ENCODE data around the gene PLK2. TPM values are rescaled to one million over a fixed set of nuclear protein-coding genes. Genes with fewer than 3 reads are reported as not detected.

PLK2 gene
- total RNA-seq, 1 experiment from 2014 or later, result 38.8 TPM

- H3K4me3 ChIP-seq, result peak overlapping the region; percentile 81
- H3K9me3 ChIP-seq (replicated peaks), result no peaks in the 10 kb centered on the region
- peak overlapping the region; percentile 86 for H3K27ac ChIP-seq
- peaks cover 12% of the 10 kb centered on the region for H3K4me1 ChIP-seq
- no peaks in the 10 kb centered on the region for H3K27me3 ChIP-seq
- H3K36me3 ChIP-seq, result peaks cover 41% of the 10 kb centered on the region
- peak; percentile 44 to 61 for DNase-seq
These were observed 512 bp downstream of the PLK2 start for GRCh38 chr5:58459146-58460001.

- peaks cover 47% of the 10 kb centered on the region for H3K36me3 ChIP-seq
- H3K27me3 ChIP-seq, result no peaks in the 10 kb centered on the region
- peak overlapping the region; percentile 81 for H3K4me3 ChIP-seq
- DNase-seq, result no peak
- peaks cover 12% of the 10 kb centered on the region for H3K4me1 ChIP-seq
- no peaks in the 10 kb centered on the region for H3K9me3 ChIP-seq (replicated peaks)
- H3K27ac ChIP-seq, result peak overlapping the region; percentile 86
These were observed 1.1 kb downstream of the PLK2 start for GRCh38 chr5:58458743-58459145.

- H3K4me1 ChIP-seq, result peaks cover 12% of the 10 kb centered on the region
- H3K9me3 ChIP-seq (replicated peaks), result no peaks in the 10 kb centered on the region
- DNase-seq, result no peak
- peak overlapping the region; percentile 81 for H3K4me3 ChIP-seq
- H3K36me3 ChIP-seq, result peaks cover 52% of the 10 kb centered on the region
- H3K27ac ChIP-seq, result no peak overlapping the region; the same call in 1 of the 2 replicates
- H3K27me3 ChIP-seq, result no peaks in the 10 kb centered on the region
These were observed 1.6 kb downstream of the PLK2 start for GRCh38 chr5:58458141-58458742.

- Histone ChIP-seq H3K27ac (no peak overlapping the region), H3K27me3 (no peaks in the 10 kb centered on the region), H3K4me1 (peaks cover 7% of the 10 kb centered on the region; the same call in 1 of the 2 replicates), H3K4me3 (peak overlapping the region; percentile 81; the same call in 1 of the 2 replicates), H3K9me3 (replicated peaks) (no peaks in the 10 kb centered on the region), H3K36me3 (peaks cover 64% of the 10 kb centered on the region)
- no peak for DNase-seq
These were observed 2.8 kb downstream of the PLK2 start for GRCh38 chr5:58457050-58457449.

GRCh38 chr5:58456486-58456885 lies 3.4 kb downstream of the PLK2 start:
- Histone ChIP-seq H3K27ac (no peak overlapping the region), H3K4me3 (no peak overlapping the region), H3K27me3 (no peaks in the 10 kb centered on the region), H3K9me3 (replicated peaks) (no peaks in the 10 kb centered on the region), H3K4me1 (0 out of 2 replicates have a peak, but pooled peaks cover 3% of the 10 kb centered on the region), H3K36me3 (peaks cover 66% of the 10 kb centered on the region)
- no peak for DNase-seq

GRCh38 chr5:58456026-58456425 lies 3.9 kb downstream of the PLK2 start:
- no peaks in the 10 kb centered on the region for H3K9me3 ChIP-seq (replicated peaks)
- H3K4me3 ChIP-seq, result no peak overlapping the region
- peaks cover 66% of the 10 kb centered on the region for H3K36me3 ChIP-seq
- H3K27ac ChIP-seq, result no peak overlapping the region
- no peaks in the 10 kb centered on the region for H3K27me3 ChIP-seq
- no peak for DNase-seq
- H3K4me1 ChIP-seq, result no peaks in the 10 kb centered on the region

- peaks cover 66% of the 10 kb centered on the region for H3K36me3 ChIP-seq
- no peak for DNase-seq
- H3K9me3 ChIP-seq (replicated peaks), result no peaks in the 10 kb centered on the region
- no peak overlapping the region for H3K4me3 ChIP-seq
- no peaks in the 10 kb centered on the region for H3K4me1 ChIP-seq
- H3K27me3 ChIP-seq, result no peaks in the 10 kb centered on the region
- no peak overlapping the region for H3K27ac ChIP-seq
These were observed 4.4 kb downstream of the PLK2 start for GRCh38 chr5:58455480-58455879.

- no peak overlapping the region for H3K4me3 ChIP-seq
- H3K27ac ChIP-seq, result no peak overlapping the region
- no peaks in the 10 kb centered on the region for H3K9me3 ChIP-seq (replicated peaks)
- H3K27me3 ChIP-seq, result no peaks in the 10 kb centered on the region
- no peak for DNase-seq
- H3K4me1 ChIP-seq, result no peaks in the 10 kb centered on the region
- peaks cover 66% of the 10 kb centered on the region for H3K36me3 ChIP-seq
These were observed 4.8 kb downstream of the PLK2 start for GRCh38 chr5:58455066-58455465.

- Histone ChIP-seq H3K4me1 (peaks cover 2% of the 10 kb centered on the region; the same call in 1 of the 2 replicates), H3K36me3 (peaks cover 66% of the 10 kb centered on the region), H3K4me3 (no peak overlapping the region), H3K9me3 (replicated peaks) (no peaks in the 10 kb centered on the region), H3K27ac (no peak overlapping the region), H3K27me3 (no peaks in the 10 kb centered on the region)
- DNase-seq, result no peak
These were observed 5.9 kb downstream of the PLK2 start for GRCh38 chr5:58454025-58454424.

GRCh38 chr5:58453306-58453705 lies 6.6 kb downstream of the PLK2 start:
- H3K27ac ChIP-seq, result no peak overlapping the region
- H3K4me3 ChIP-seq, result no peak overlapping the region
- H3K36me3 ChIP-seq, result peaks cover 62% of the 10 kb centered on the region

GRCh38 chr5:58452566-58453258 lies 7.2 kb downstream of the PLK2 start:
- Histone ChIP-seq H3K9me3 (replicated peaks) (no peaks in the 10 kb centered on the region), H3K36me3 (peaks cover 56% of the 10 kb centered on the region), H3K27me3 (no peaks in the 10 kb centered on the region), H3K4me1 (peaks cover 2% of the 10 kb centered on the region; the same call in 1 of the 2 replicates), H3K4me3 (no peak overlapping the region), H3K27ac (no peak overlapping the region)
- no peak for DNase-seq

More at GRCh38 chr5:58453306-58453705, 6.6 kb downstream of the PLK2 start:
- no peak for DNase-seq
- Histone ChIP-seq H3K9me3 (replicated peaks) (no peaks in the 10 kb centered on the region), H3K27me3 (no peaks in the 10 kb centered on the region), H3K4me1 (peaks cover 2% of the 10 kb centered on the region; the same call in 1 of the 2 replicates)

- peaks cover 2% of the 10 kb centered on the region; the same call in 1 of the 2 replicates for H3K4me1 ChIP-seq
- no peak overlapping the region for H3K4me3 ChIP-seq
- H3K27me3 ChIP-seq, result no peaks in the 10 kb centered on the region
- peaks cover 51% of the 10 kb centered on the region for H3K36me3 ChIP-seq
- no peak overlapping the region for H3K27ac ChIP-seq
- H3K9me3 ChIP-seq (replicated peaks), result no peaks in the 10 kb centered on the region
- no peak for DNase-seq
These were observed 7.9 kb downstream of the PLK2 start for GRCh38 chr5:58451732-58452565.

GRCh38 chr5:58450811-58451629 lies 8.9 kb downstream of the PLK2 start:
- H3K36me3 ChIP-seq, result peaks cover 42% of the 10 kb centered on the region
- no peak overlapping the region for H3K4me3 ChIP-seq
- H3K27me3 ChIP-seq, result no peaks in the 10 kb centered on the region
- H3K9me3 ChIP-seq (replicated peaks), result no peaks in the 10 kb centered on the region
- no peak for DNase-seq
- H3K27ac ChIP-seq, result no peak overlapping the region
- H3K4me1 ChIP-seq, result peaks cover 2% of the 10 kb centered on the region; the same call in 1 of the 2 replicates

Data from SJCRH30 (cell line).